HG03066 (cell line): ENCODE data around the gene PPP2R5D.
"Not testable (repeated sequence)": the region's sequence is repeated elsewhere in the genome, so short reads cannot be mapped to it uniquely, and the experiment has no call there.

Experiments used
- ATAC-seq: cut with Tn5 transposase; IDR thresholded peaks from one replicate; pipeline ENCODE4 v1.9.1; 2021; ENCODE audit warnings: low read depth; ENCODE audit not compliant: unreplicated experiment

Gene PPP2R5D

GRCh38 chr6:42984001-42984923 lies at the start of gene PPP2R5D:
PPP2R5D (plus strand) TSS chr6:42984570; CDS start chr6:42984678, 108 bp downstream.
- peak; percentile 95 for ATAC-seq

GRCh38 chr6:42935322-42935721 lies 49.0 kb upstream of the PPP2R5D start:
- no peak for ATAC-seq

- no peak for ATAC-seq
Observed at GRCh38 chr6:42936398-42936797, 48.0 kb upstream of the PPP2R5D start.

GRCh38 chr6:42937548-42938427 lies 46.6 kb upstream of the PPP2R5D start:
- no peak for ATAC-seq

- no peak for ATAC-seq
Observed at GRCh38 chr6:42938428-42938796, 46.0 kb upstream of the PPP2R5D start.

- ATAC-seq: no peak
Observed at GRCh38 chr6:42938987-42939809, 45.2 kb upstream of the PPP2R5D start.

- no peak for ATAC-seq
Observed at GRCh38 chr6:42939810-42940167, 44.6 kb upstream of the PPP2R5D start.

GRCh38 chr6:42940493-42941045 lies 43.8 kb upstream of the PPP2R5D start:
- no peak for ATAC-seq

- ATAC-seq: not testable (repeated sequence)
Observed at GRCh38 chr6:42941356-42941755, 43.0 kb upstream of the PPP2R5D start.

GRCh38 chr6:42942444-42942843 lies 41.9 kb upstream of the PPP2R5D start:
- ATAC-seq: no peak

- no peak for ATAC-seq
Observed at GRCh38 chr6:42947950-42948349, 36.4 kb upstream of the PPP2R5D start.

GRCh38 chr6:42952389-42952788 lies 32.0 kb upstream of the PPP2R5D start:
- ATAC-seq: no peak

- not testable (repeated sequence) for ATAC-seq
Observed at GRCh38 chr6:42954405-42954804, 30.0 kb upstream of the PPP2R5D start.

- no peak for ATAC-seq
Observed at GRCh38 chr6:42958125-42958524, 26.2 kb upstream of the PPP2R5D start.

- ATAC-seq: no peak
Observed at GRCh38 chr6:42959917-42960242, 24.5 kb upstream of the PPP2R5D start.

- ATAC-seq: no peak
Observed at GRCh38 chr6:42960243-42961019, 23.9 kb upstream of the PPP2R5D start, which contains the start of gene GNMT. GNMT (plus strand) TSS chr6:42960754; CDS start chr6:42960768, 14 bp downstream.

GRCh38 chr6:42961020-42961470 lies 23.3 kb upstream of the PPP2R5D start:
- ATAC-seq: no peak

GRCh38 chr6:42962096-42962495 lies 22.3 kb upstream of the PPP2R5D start:
- ATAC-seq: no peak

- ATAC-seq: no peak
Observed at GRCh38 chr6:42962502-42963178, 21.7 kb upstream of the PPP2R5D start.
